ENCODE measurements around the gene RECQL5.

The RECQL5 gene

DNA sequence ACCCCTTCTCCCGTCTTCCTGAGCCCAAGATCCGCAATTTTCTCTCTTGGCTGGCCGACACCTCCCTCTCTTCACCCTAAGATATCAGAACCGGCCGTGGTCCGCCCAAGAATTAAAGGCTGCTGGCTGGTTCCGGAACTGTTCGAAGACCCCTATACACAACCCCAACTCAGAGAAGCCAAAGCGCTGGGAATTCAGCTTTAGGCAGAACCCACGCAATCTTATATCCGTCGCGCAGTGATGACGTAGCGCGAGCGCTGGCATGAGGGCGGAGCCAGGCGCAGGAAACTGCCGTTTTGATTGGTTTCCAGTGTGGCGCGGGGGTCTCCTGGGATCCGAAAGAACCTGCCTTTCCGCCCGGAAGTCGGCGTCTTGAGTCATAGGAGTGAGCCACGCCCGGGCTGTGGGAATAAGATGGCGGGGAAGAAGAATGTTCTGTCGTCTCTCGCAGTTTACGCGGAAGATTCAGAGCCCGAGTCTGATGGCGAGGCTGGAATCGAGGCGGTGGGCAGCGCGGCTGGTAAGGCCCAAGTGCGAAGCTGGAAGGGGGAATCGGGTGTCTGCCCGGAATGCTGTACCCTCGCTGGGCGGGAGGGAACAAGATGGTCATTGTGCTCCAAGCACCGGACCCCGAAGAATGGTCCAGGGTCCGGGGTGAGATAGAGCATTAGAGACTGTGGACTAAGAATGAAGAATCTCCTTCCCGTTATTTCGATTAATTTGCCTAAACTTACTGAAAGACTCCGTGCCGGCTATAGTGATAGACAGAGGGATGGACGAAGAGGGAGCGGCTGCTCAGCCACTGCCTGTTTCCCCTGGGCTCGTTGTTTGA, at the start of gene RECQL5, which contains the start of gene SAP30BP:
RECQL5 (minus strand) TSS at position 196 of the 832 bp plus-strand sequence. CDS start 597 bp downstream, outside the sequence.
SAP30BP (plus strand) TSS at position 380 of the 832 bp plus-strand sequence; CDS start at position 415, 35 bp downstream.
- DNase-seq = peak; percentile 79 to 99 (median 97)

DNA sequence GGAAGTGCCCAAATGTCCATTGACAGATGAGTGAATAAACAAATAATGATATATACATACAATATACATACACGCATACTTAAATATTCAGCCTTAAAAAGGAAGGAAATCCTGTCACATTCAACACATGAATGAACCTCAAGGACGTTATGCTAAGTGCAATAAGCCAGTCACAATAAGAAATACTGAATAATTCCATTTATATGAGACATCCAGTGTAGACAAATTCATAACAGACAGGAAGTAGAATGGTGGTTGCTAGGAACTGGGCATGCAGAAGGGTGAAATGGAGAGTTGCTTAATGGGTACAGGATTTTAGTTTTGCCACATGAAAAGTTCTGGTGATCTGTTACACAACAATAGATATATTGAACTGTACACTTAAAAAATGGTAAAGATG, 45.5 kb upstream of the RECQL5 start:
- no peak for DNase-seq

- no peak for DNase-seq
These were observed 40.2 kb upstream of the RECQL5 start for GRCh38 chr17:75707079-75707571.

DNA sequence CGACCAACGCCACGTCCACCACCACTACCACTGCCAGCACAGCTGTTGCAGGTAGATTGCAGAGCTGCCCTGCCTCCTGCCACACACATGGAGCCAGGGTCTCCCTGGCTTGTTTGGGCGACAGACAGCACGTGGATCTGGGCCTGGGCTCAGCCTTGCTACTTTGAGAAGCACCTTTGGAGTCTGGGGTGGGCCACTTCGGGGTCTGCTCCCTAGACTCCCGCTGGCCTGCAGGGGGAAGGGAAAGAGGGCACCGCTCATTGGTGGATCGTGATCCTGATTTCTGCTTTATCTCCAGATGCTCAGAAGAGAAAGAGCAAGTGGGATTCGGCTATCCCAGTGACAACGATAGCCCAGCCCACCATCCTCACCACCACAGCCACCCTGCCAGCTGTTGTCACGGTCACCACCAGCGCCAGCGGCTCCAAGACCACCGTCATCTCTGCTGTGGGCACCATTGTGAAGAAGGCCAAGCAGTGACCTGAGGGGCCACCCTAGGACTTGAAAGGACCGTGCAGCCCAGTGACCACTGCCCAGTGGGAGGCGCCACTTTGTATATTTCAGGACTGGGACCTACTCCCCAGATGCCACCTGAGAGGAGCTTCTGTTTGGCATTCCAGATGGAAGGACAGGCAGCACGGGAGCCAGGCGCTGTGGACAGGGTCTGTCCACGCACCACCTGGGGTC, 39.2 kb upstream of the RECQL5 start:
- no peak for DNase-seq

- peak in 2 of 58 donors; percentile 16 to 26 for DNase-seq
These were observed 38.3 kb upstream of the RECQL5 start for GRCh38 chr17:75704963-75705875.

GRCh38 chr17:75703591-75703990, 36.6 kb upstream of the RECQL5 start:
- DNase-seq = no peak

DNA sequence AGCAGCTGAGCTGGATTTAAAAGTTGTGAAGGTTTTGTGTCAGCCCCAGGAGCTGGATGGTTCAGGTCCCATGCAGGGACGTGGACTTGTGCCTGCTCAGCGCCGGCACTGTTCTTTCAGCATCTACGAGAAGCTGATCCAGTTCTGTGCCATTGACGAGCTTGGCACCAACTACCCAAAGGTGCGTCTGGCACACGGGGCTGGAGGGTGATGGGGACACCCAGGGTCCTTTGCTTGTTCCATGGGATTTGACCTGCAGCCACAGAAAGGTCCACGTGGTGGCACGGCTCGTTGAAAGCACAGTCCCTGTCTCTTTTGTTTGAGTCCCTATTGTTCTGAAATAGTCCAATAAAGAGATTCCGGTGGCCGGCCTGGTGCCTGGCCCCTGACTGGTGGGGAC, 36.2 kb upstream of the RECQL5 start:
- DNase-seq = no peak

- DNase-seq = no peak
These were observed 34.3 kb upstream of the RECQL5 start for GRCh38 chr17:75701288-75701687.

DNA sequence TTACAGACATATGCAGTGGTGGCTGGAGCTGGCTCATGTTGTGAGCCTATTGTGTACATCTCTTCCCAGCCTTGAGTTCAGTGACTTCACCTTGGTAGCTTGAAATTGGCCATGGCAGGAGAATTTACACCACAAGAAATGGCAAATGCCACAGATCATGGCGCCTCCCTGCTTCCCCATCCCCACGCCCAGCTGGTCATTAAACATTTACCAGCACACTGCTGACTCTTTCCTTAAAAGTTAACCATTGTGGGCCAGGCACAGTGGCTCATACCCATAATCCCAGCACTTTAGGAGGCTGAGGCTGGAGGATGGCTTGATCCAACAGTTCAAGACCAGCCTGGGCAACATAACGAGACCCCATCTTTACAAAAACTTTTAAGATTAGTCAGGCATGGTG, 31.7 kb upstream of the RECQL5 start:
- DNase-seq = no peak

DNA sequence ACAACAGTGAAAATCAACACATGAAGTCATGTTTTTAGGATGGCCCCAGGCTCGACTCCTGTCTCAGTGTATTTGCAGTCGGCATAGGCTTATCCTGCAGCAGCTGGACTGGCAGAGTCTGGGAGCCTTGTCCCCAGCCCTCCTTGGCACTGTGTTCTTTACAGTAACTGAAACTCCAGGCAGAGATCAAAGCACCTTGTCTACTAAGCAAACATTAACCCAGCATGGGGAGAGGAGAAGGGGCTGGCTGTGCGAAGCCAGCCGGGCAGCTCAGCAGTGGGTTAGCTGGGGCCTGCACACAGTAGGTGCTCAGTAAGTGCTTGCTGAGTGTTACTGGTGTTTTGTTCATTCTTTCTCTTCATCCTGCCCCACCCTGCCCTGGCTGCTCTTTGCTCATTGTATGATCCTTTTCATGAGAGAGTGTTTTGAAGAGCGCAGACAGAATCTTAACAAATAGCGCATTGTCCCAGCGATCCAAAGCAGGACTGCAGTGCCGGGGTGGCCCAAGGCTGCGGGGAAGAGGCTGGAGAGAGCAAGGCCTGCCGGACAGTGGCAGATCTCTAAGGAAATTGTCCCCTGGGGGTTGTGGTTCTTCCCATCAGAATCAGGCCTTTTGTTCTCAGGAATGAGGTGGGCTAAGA, 30.8 kb upstream of the RECQL5 start:
- peak in 46 of 58 donors; percentile 17 to 90 (median 62) for DNase-seq

DNA sequence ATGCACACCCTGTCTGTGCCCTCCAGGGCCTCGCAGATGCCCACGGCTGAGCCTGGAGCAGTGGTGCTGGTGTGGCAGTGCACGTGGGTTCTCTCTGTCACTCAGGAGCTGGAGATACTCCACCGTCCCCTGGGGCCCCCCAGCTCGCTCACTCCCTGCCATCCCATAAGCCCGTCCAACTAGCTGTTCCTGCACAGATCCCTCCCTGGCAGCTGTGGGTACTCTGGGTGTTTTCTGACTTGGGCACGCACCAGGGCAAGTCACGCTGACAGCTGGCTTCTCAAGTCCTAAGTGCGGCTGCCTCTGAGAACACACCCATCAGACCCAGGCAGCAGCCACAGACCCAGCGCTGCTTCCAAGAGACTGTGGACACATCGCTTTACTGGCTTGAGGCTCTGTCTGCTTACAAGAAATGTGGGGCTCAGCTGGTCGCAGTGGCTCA, 28.9 kb upstream of the RECQL5 start:
- DNase-seq = peak in 26 of 58 donors; percentile 13 to 79 (median 46)

DNA sequence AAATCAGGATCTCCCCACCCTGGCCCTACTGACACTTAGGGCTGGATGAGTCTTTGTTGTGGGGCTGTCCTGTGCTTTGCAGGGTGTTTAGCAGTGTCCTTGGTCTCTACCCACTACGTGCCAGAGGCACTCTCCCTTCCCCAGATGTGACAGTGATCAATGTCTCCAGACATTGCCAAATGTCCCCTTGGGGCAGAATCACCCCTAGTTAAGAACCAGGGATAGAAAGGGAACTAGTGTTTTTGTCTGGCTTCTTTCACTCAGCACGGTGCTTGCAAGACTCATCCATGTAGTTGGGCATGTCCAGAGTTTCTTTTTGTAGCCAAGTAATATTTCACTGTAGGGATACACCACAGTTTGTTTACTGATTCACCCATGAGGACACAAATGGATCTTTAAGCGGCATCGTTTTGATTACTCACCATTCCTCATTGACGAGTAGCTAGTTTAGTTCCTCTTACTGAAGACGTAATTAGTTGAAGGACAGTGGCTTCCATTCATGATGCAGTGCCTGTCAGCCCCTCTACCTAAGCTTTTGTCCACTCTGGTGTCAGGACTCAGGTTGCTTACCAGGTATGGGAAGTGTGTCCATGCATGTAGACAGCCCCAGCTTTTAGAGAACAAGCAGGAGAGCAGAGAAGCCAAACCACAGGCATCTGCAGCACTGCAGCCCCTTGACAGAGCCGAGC, 28.3 kb upstream of the RECQL5 start:
- DNase-seq = peak in 1 of 58 donors; percentile 52

GRCh38 chr17:75694536-75694935, 27.6 kb upstream of the RECQL5 start:
- DNase-seq = peak in 12 of 58 donors; percentile 20 to 46 (median 36)

DNA sequence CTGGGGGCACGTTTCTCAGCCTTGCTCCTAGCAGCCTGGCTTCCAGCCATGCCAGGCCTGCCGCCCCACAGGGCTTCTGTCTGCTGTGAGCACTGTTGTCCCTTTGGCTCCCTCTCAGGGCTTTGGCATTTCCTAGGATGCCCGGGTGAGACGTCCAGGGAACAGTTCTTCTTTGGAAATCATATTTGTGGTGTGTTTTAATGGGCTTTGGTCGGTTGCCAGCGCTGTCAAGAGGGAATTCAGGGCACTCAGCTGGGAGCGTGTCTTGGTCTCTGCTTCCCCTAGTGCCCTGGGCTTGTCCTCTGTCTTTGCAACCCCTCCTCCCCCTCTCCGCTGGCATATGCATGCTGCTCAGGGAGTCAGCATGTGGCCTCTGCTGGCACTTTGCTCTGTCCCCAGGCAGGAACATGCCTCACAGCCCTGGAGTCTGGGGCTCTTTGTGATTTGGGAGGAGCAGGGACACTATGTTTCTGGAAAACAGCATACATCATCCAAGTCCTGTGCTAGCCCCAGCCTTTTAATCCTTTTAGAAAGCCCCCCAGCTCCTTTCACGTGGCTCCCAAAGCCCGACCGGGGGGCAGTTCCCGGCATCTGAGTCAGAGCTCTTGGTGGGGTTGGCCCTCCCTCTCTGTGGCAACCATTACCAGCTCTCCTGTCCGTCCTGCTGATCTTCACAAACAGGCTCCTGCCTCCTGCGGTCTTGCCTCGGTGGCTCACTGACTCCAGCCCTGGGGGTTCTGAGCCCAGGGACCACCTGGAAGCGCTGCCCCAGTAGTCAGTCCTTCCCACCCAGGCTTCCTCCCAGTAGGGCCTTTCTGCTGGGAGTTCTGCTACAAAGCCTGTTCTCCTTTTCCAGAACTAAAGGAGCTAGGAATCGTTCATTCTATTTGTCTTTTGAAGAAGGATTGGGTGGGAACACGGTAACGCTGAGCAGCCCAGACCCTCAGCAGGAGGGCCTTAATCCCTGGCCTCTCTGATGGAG, 26.8 kb upstream of the RECQL5 start:
- peak; percentile 42 to 99 (median 89) for DNase-seq

DNA sequence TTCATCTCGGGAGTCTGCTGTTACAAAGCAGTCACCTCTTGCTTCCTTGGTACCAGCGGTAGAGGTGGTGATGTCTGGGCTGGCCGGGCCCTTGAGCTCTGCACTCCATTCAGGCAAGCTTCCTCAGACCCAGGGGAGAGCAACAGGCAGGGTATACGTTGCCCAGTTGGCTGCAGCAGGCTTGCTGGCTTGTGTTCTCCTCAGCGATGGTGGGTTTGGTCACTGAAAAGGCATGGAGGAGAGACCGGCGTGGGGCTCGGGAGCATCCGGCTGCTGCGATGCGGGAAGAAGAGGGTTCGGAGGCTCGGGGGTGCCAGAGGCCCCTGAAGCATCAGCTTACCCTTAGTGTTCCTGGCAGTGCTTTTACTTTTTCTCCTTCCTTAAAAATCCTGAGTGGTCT, 26.0 kb upstream of the RECQL5 start:
- DNase-seq = peak in 3 of 58 donors; percentile 46 to 68 (median 52)

DNA sequence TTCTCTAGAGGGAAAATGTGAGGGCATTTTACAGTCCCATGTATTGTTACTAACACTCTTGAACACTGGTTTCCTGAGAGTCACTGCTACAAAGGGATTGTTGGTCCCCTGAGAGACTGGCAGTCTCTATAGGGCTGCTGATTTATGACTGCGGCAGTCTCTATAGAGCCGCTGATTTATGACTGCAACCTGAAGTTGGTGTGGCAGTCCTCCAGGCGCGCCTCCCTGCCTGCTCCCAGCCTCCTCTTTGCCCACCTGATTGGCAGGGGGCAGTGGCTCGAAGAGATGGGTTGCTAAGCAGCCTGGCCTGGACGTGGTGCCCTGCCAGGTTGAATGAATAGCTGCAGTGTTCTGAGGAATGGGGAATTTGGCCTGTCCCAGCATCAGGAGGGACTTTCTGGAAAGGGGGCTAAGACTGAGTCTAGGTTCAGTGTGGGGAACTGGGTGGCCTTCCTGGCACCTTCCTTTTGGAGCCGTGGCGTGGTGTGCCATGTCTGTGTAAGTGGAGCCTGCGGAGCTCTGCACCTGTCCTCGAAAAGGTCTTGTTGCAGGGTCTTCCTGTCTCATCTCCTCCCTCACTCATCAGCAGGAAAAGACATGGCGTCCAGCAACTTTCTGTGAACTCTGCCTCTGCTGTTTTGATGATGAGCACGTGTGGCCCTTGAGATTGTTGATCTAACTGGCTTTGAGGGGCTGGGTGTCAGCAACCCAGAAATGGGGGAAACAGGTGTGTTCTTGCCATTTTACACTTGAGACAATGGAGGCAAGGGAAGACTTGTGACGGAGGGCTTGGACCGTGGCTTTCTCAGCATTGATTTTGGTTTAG, 25.1 kb upstream of the RECQL5 start:
- DNase-seq = peak in 51 of 58 donors; percentile 27 to 91 (median 71)

GRCh38 chr17:75691371-75691791, 24.4 kb upstream of the RECQL5 start:
- DNase-seq = peak in 1 of 58 donors; percentile 58
